ENCODE results near the gene MOCS1. TPM values are rescaled to one million over a fixed set of nuclear protein-coding genes. Genes with fewer than 3 reads are reported as not detected.

Gene MOCS1
- total and polyA plus RNA-seq, 3 donors from 2014 or later = 11.8 to 17.9 (median 16.8) TPM

GRCh38 chr6:39897698-39898097, 36.6 kb downstream of the MOCS1 start:
- 98 to 99% methylated on average over 3 of the region's 3 CpGs for WGBS, 2 donors
- H3K4me3 ChIP-seq = no peak overlapping the region
- intact Hi-C loops (cut with DNase I; ENCODE audit: low total_unique reads) = no loop called here
- no peaks in the 10 kb centered on the region for H3K27me3 ChIP-seq
- no peak overlapping the region for H3K27ac ChIP-seq
- no peak for TF ChIP-seq CTCF (IDR thresholded peaks at IDR 0.05)
- no peak for TF ChIP-seq POLR2A (IDR thresholded peaks at IDR 0.05)
- no peak for DNase-seq
- H3K9me3 ChIP-seq = no peaks in the 10 kb centered on the region
- no peaks in the 10 kb centered on the region for H3K36me3 ChIP-seq (ENCODE audit: low read depth, missing control alignments)
- H3K4me1 ChIP-seq = no peaks in the 10 kb centered on the region

GRCh38 chr6:39896701-39897100, 37.6 kb downstream of the MOCS1 start:
- no peak overlapping the region for H3K4me3 ChIP-seq
- no peaks in the 10 kb centered on the region for H3K4me1 ChIP-seq
- no peaks in the 10 kb centered on the region for H3K27me3 ChIP-seq
- intact Hi-C loops (cut with DNase I; ENCODE audit: low total_unique reads) = no loop called here
- TF ChIP-seq POLR2A (IDR thresholded peaks at IDR 0.05) (no peak), CTCF (IDR thresholded peaks at IDR 0.05) (no peak)
- no peaks in the 10 kb centered on the region for H3K9me3 ChIP-seq
- H3K36me3 ChIP-seq (ENCODE audit: low read depth, missing control alignments) = no peaks in the 10 kb centered on the region
- H3K27ac ChIP-seq = no peak overlapping the region
- no peak for DNase-seq
- WGBS, 2 donors = 81 to 96% methylated on average over 12 of the region's 12 CpGs

- H3K36me3 ChIP-seq (ENCODE audit: low read depth, missing control alignments) = no peaks in the 10 kb centered on the region
- no peak overlapping the region for H3K4me3 ChIP-seq
- 77 to 90% methylated on average over 8 of the region's 8 CpGs for WGBS, 2 donors
- intact Hi-C loops (cut with DNase I; ENCODE audit: low total_unique reads) = no loop called here
- TF ChIP-seq CTCF (IDR thresholded peaks at IDR 0.05) (no peak), POLR2A (IDR thresholded peaks at IDR 0.05) (no peak)
- H3K27me3 ChIP-seq = no peaks in the 10 kb centered on the region
- H3K4me1 ChIP-seq = no peaks in the 10 kb centered on the region
- no peaks in the 10 kb centered on the region for H3K9me3 ChIP-seq
- H3K27ac ChIP-seq = no peak overlapping the region
- DNase-seq = no peak
These were observed 41.0 kb downstream of the MOCS1 start for GRCh38 chr6:39893286-39893685.

- Histone ChIP-seq H3K9me3 (no peaks in the 10 kb centered on the region), H3K36me3 (ENCODE audit: low read depth, missing control alignments) (no peaks in the 10 kb centered on the region), H3K27ac (no peak overlapping the region), H3K27me3 (no peaks in the 10 kb centered on the region), H3K4me3 (no peak overlapping the region), H3K4me1 (peaks cover 5% of the 10 kb centered on the region)
- WGBS, 2 donors = 64 to 75% methylated on average over 2 of the region's 2 CpGs
- peak; percentile 76 for DNase-seq
- intact Hi-C loops (cut with DNase I; ENCODE audit: low total_unique reads) = no loop called here
- peak; percentile 43 to 62 (median 57) for TF ChIP-seq CTCF (IDR thresholded peaks at IDR 0.05)
- TF ChIP-seq POLR2A (IDR thresholded peaks at IDR 0.05) = no peak
These were observed 41.7 kb downstream of the MOCS1 start for GRCh38 chr6:39892490-39893129.

- WGBS, 2 donors = 73 to 97% methylated on average over 4 of the region's 4 CpGs
- H3K27ac ChIP-seq = no peak overlapping the region
- no peaks in the 10 kb centered on the region for H3K27me3 ChIP-seq
- TF ChIP-seq CTCF (IDR thresholded peaks at IDR 0.05) = no peak
- TF ChIP-seq POLR2A (IDR thresholded peaks at IDR 0.05) = no peak
- H3K9me3 ChIP-seq = no peaks in the 10 kb centered on the region
- no peak for DNase-seq
- H3K36me3 ChIP-seq (ENCODE audit: low read depth, missing control alignments) = no peaks in the 10 kb centered on the region
- intact Hi-C loops (cut with DNase I; ENCODE audit: low total_unique reads) = no loop called here
- no peak overlapping the region for H3K4me3 ChIP-seq
- peaks cover 10% of the 10 kb centered on the region for H3K4me1 ChIP-seq
These were observed 42.3 kb downstream of the MOCS1 start for GRCh38 chr6:39891976-39892375.
